PC-3 (cell line): Measurements from ENCODE around the gene PAPOLB.

Experiments used
- EZH2 ChIP-seq: fragments of 300-600 bp; sonication (generic); IDR thresholded peaks from one replicate; pipeline ENCODE4 v1.6.1; 2017; ENCODE audit warnings: antibody characterized with exemption, mild to moderate bottlenecking, low read length; ENCODE audit not compliant: unreplicated experiment
- TF ChIP-seq, protein P1 (sequence below): fragments of 300-600 bp; sonication (generic); conservative IDR thresholded peaks from 2 replicates; pipeline ENCODE4 v1.5.1; 2017; ENCODE audit warnings: antibody characterized with exemption, low read depth, mild to moderate bottlenecking, low read length

DNA sequence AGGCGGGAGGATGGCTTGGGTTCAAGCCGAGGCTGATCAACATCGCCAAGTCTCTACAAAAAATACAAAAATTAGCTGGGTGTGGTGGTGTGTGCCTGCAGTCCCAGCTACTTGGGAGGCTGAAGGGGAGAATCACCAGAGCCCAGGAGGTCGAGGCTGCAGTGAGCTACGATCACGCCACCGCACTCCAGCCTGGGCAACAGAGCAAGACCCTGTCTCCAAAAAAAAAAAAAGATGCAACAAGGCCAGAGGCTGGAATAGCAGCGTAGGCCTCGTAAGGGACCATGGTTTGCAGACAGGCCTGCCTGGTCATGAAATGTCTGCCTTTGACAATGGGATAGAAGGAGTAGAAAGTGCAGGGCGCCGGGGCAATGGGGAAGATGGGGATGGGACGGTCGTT, 20.0 kb downstream of the PAPOLB start:
- TF ChIP-seq, protein P1, sequence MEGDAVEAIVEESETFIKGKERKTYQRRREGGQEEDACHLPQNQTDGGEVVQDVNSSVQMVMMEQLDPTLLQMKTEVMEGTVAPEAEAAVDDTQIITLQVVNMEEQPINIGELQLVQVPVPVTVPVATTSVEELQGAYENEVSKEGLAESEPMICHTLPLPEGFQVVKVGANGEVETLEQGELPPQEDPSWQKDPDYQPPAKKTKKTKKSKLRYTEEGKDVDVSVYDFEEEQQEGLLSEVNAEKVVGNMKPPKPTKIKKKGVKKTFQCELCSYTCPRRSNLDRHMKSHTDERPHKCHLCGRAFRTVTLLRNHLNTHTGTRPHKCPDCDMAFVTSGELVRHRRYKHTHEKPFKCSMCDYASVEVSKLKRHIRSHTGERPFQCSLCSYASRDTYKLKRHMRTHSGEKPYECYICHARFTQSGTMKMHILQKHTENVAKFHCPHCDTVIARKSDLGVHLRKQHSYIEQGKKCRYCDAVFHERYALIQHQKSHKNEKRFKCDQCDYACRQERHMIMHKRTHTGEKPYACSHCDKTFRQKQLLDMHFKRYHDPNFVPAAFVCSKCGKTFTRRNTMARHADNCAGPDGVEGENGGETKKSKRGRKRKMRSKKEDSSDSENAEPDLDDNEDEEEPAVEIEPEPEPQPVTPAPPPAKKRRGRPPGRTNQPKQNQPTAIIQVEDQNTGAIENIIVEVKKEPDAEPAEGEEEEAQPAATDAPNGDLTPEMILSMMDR: no peak
- no peak for TF ChIP-seq EZH2
